ENCODE results near the gene EIF4ENIF1. TPM values are rescaled to one million over a fixed set of nuclear protein-coding genes. Genes with fewer than 3 reads are reported as not detected.

EIF4ENIF1 gene
- total RNA-seq, 1 donor from 2014 or later: 41.9 TPM

GRCh38 chr22:31399211-31400022 lies 90.2 kb downstream of the EIF4ENIF1 start, which contains the start of gene DRG1:
TSS of gene DRG1 (plus strand) at chr22:31399604. CDS start at chr22:31399684, 80 bp downstream.
- Mint-ChIP-seq H3K4me1 (ENCODE audit: low read depth, unreplicated experiment) (peaks cover 14% of the 10 kb centered on the region), H3K4me3 (ENCODE audit: unreplicated experiment) (peak within 1 kb of the TSS; percentile 94), H3K27me3 (ENCODE audit: unreplicated experiment) (peaks cover 2% of the 10 kb centered on the region), H3K27ac (ENCODE audit: unreplicated experiment) (peak within 1 kb of the TSS; percentile 98), H3K36me3 (ENCODE audit: unreplicated experiment) (no peaks in the 10 kb centered on the region), H3K9me3 (ENCODE audit: unreplicated experiment) (peaks cover 2% of the 10 kb centered on the region)
- peak; percentile 100 for DNase-seq
- TF ChIP-seq, protein P1, sequence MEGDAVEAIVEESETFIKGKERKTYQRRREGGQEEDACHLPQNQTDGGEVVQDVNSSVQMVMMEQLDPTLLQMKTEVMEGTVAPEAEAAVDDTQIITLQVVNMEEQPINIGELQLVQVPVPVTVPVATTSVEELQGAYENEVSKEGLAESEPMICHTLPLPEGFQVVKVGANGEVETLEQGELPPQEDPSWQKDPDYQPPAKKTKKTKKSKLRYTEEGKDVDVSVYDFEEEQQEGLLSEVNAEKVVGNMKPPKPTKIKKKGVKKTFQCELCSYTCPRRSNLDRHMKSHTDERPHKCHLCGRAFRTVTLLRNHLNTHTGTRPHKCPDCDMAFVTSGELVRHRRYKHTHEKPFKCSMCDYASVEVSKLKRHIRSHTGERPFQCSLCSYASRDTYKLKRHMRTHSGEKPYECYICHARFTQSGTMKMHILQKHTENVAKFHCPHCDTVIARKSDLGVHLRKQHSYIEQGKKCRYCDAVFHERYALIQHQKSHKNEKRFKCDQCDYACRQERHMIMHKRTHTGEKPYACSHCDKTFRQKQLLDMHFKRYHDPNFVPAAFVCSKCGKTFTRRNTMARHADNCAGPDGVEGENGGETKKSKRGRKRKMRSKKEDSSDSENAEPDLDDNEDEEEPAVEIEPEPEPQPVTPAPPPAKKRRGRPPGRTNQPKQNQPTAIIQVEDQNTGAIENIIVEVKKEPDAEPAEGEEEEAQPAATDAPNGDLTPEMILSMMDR (IDR thresholded peaks at IDR 0.05; ENCODE audit: partially characterized antibody, unreplicated experiment): no peak

GRCh38 chr22:31398231-31398630 lies 91.4 kb downstream of the EIF4ENIF1 start:
- peak overlapping the region; percentile 1 for H3K4me3 Mint-ChIP-seq (ENCODE audit: unreplicated experiment)
- peak overlapping the region; percentile 59 for H3K27ac Mint-ChIP-seq (ENCODE audit: unreplicated experiment)
- TF ChIP-seq, protein P1 (IDR thresholded peaks at IDR 0.05; ENCODE audit: partially characterized antibody, unreplicated experiment): no peak
- H3K9me3 Mint-ChIP-seq (ENCODE audit: unreplicated experiment): peaks cover 4% of the 10 kb centered on the region
- H3K27me3 Mint-ChIP-seq (ENCODE audit: unreplicated experiment): no peaks in the 10 kb centered on the region
- peaks cover 14% of the 10 kb centered on the region for H3K4me1 Mint-ChIP-seq (ENCODE audit: low read depth, unreplicated experiment)
- DNase-seq: no peak
- H3K36me3 Mint-ChIP-seq (ENCODE audit: unreplicated experiment): no peaks in the 10 kb centered on the region

DNA sequence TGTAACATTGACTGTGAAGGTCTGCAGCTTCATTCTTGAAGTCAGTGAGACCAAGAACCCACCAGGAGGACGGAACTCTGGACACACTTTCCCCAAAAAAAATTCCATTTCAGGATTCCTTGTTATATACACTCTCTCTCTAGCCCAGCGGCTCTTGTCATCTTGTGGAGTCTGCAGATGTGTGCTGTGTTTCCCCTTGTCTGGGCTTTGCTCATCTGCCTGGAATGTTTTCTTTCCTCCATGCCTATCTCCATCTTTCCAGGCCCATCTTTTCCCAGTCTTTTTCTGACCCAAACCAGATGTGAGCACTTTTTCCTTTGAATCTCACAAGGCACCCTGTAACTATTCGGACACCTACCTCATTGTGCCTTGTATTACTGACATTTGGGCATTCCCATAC lies 95.3 kb downstream of the EIF4ENIF1 start:
- no peak for DNase-seq
- H3K36me3 Mint-ChIP-seq (ENCODE audit: unreplicated experiment): no peaks in the 10 kb centered on the region
- peaks cover 3% of the 10 kb centered on the region for H3K9me3 Mint-ChIP-seq (ENCODE audit: unreplicated experiment)
- no peak overlapping the region for H3K4me3 Mint-ChIP-seq (ENCODE audit: unreplicated experiment)
- no peaks in the 10 kb centered on the region for H3K27me3 Mint-ChIP-seq (ENCODE audit: unreplicated experiment)
- H3K4me1 Mint-ChIP-seq (ENCODE audit: low read depth, unreplicated experiment): peaks cover 9% of the 10 kb centered on the region
- no peak overlapping the region for H3K27ac Mint-ChIP-seq (ENCODE audit: unreplicated experiment)
- TF ChIP-seq, protein P1 (IDR thresholded peaks at IDR 0.05; ENCODE audit: partially characterized antibody, unreplicated experiment): no peak

GRCh38 chr22:31393893-31394292 lies 95.7 kb downstream of the EIF4ENIF1 start:
- no peaks in the 10 kb centered on the region for H3K27me3 Mint-ChIP-seq (ENCODE audit: unreplicated experiment)
- peaks cover 6% of the 10 kb centered on the region for H3K4me1 Mint-ChIP-seq (ENCODE audit: low read depth, unreplicated experiment)
- H3K36me3 Mint-ChIP-seq (ENCODE audit: unreplicated experiment): no peaks in the 10 kb centered on the region
- TF ChIP-seq, protein P1 (IDR thresholded peaks at IDR 0.05; ENCODE audit: partially characterized antibody, unreplicated experiment): no peak
- H3K4me3 Mint-ChIP-seq (ENCODE audit: unreplicated experiment): no peak overlapping the region
- DNase-seq: no peak
- H3K9me3 Mint-ChIP-seq (ENCODE audit: unreplicated experiment): peaks cover 3% of the 10 kb centered on the region
- H3K27ac Mint-ChIP-seq (ENCODE audit: unreplicated experiment): no peak overlapping the region

Other genes starting within 250 kb of the EIF4ENIF1 start
- 38.8 TPM for gene PIK3IP1, start 197.4 kb downstream of the EIF4ENIF1 start, total RNA-seq (ENCODE audit: unreplicated experiment)
- 98.9 TPM for gene PATZ1, start 143.5 kb downstream of the EIF4ENIF1 start, total RNA-seq (ENCODE audit: unreplicated experiment)
- gene DRG1, start 90.2 kb downstream of the EIF4ENIF1 start, total RNA-seq (ENCODE audit: unreplicated experiment): 64.1 TPM
- gene SFI1, start 6.7 kb upstream of the EIF4ENIF1 start, total RNA-seq (ENCODE audit: unreplicated experiment): 48.7 TPM
- gene PISD, start 172.4 kb upstream of the EIF4ENIF1 start, total RNA-seq (ENCODE audit: unreplicated experiment): 60.9 TPM

All from glutamatergic neuron (in vitro differentiated cells).